GM21717 (cell line): ENCODE data around the gene ANTXR1.

Source experiments
- ATAC-seq: cut with Tn5 transposase; IDR thresholded peaks from one replicate; pipeline ENCODE4 v1.9.1; 2021; ENCODE audit warnings: mild to moderate bottlenecking, moderate library complexity; ENCODE audit not compliant: unreplicated experiment

The ANTXR1 gene

GRCh38 chr2:69067026-69067630 is 54.1 kb downstream of the ANTXR1 start:
- ATAC-seq, result no peak

- ATAC-seq, result no peak
Observed at GRCh38 chr2:69067866-69068265, 54.9 kb downstream of the ANTXR1 start.

- no peak for ATAC-seq
Observed at GRCh38 chr2:69070969-69071368, 58.0 kb downstream of the ANTXR1 start.

- ATAC-seq, result no peak
Observed at GRCh38 chr2:69073928-69074570, 61.1 kb downstream of the ANTXR1 start.

- no peak for ATAC-seq
Observed at GRCh38 chr2:69074918-69075317, 61.9 kb downstream of the ANTXR1 start.

GRCh38 chr2:69075486-69075885 is 62.5 kb downstream of the ANTXR1 start:
- ATAC-seq, result no peak

GRCh38 chr2:69076601-69077000 is 63.6 kb downstream of the ANTXR1 start:
- ATAC-seq, result no peak

GRCh38 chr2:69077252-69077950 is 64.4 kb downstream of the ANTXR1 start:
- no peak for ATAC-seq

- ATAC-seq, result no peak
Observed at GRCh38 chr2:69080071-69080470, 67.1 kb downstream of the ANTXR1 start.

GRCh38 chr2:69081001-69081580 is 68.1 kb downstream of the ANTXR1 start:
- ATAC-seq, result no peak

GRCh38 chr2:69081757-69082156 is 68.8 kb downstream of the ANTXR1 start:
- ATAC-seq, result no peak

GRCh38 chr2:69082430-69082997 is 69.5 kb downstream of the ANTXR1 start:
- ATAC-seq, result no peak

- ATAC-seq, result no peak
Observed at GRCh38 chr2:69083235-69083748, 70.3 kb downstream of the ANTXR1 start.

GRCh38 chr2:69084492-69084891 is 71.5 kb downstream of the ANTXR1 start:
- no peak for ATAC-seq

- ATAC-seq, result no peak
Observed at GRCh38 chr2:69086466-69086865, 73.5 kb downstream of the ANTXR1 start.

- no peak for ATAC-seq
Observed at GRCh38 chr2:69087211-69087911, 74.4 kb downstream of the ANTXR1 start.

GRCh38 chr2:69087912-69088240 is 74.9 kb downstream of the ANTXR1 start:
- ATAC-seq, result no peak

- no peak for ATAC-seq
Observed at GRCh38 chr2:69088466-69088865, 75.5 kb downstream of the ANTXR1 start.

- no peak for ATAC-seq
Observed at GRCh38 chr2:69089266-69089665, 76.3 kb downstream of the ANTXR1 start.

- no peak for ATAC-seq
Observed at GRCh38 chr2:69089998-69090397, 77.0 kb downstream of the ANTXR1 start.

GRCh38 chr2:69090820-69091219 is 77.8 kb downstream of the ANTXR1 start:
- no peak for ATAC-seq
